HG03280 (cell line): Measurements from ENCODE around the gene ESRRB.

Source experiments
- ATAC-seq: cut with Tn5 transposase; IDR thresholded peaks from one replicate; pipeline ENCODE4 v1.9.1; 2021; ENCODE audit warnings: mild to moderate bottlenecking, moderate library complexity; ENCODE audit not compliant: unreplicated experiment

Gene ESRRB

DNA sequence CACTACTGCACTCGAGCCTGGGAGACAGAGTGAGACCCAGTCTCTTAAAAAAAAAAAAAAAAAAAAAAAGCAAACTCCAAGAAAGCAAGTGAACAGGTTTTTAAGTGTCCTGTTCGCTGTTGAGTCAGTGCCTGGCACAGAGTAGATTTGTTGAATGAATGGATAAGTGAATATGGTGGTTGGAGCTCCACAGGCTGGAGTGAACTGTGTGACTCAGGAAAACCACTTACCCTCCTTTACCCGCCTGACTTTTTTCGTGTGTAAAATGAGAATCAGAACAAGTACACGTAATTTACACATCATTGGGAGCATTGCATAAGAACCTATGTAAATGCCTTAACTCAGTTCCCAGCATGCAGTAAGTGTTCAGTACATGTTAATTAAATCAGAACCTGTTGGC lies 24.0 kb upstream of the ESRRB start:
- ATAC-seq, result no peak

GRCh38 chr14:76352639-76353281 lies 23.2 kb upstream of the ESRRB start:
- ATAC-seq, result no peak

DNA sequence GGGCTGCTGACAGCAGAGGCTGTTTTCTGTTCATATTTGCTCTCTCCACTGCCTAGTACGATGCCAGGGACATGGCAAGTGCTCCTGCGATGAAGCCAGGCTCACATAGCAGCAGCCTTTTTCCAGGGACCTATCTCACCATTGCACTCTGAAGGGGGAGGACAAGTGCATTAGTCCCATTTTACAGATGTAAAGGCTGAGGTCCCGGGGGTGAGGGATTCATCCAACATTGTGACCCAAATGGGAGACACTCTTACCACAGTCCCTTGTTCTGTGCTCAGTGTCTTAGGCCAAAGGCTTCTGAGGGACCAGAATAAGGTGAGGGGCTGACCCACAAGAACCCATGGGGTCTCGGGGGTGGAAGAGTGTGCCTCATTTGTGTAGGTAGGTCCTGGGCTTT lies 21.6 kb upstream of the ESRRB start:
- ATAC-seq, result no peak

DNA sequence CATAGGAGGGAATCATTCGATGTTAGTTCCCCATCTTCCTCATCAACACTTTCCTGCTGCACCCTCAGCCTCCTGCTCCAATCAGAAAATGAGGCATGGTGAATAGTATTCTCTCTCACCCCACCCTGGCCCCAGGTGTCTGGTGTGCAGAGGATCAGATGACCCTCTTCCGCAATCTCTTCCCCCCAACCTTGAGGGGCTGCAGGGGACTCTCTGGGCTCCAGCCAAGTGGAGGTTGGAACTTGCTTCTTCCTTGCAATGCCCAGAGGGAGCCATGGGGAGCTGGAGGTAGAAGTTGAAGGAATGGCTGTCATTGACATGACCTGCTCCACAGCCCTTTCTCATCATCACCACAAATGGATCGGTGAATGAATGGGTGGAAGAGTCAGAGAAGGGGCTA lies 20.2 kb upstream of the ESRRB start:
- no peak for ATAC-seq

DNA sequence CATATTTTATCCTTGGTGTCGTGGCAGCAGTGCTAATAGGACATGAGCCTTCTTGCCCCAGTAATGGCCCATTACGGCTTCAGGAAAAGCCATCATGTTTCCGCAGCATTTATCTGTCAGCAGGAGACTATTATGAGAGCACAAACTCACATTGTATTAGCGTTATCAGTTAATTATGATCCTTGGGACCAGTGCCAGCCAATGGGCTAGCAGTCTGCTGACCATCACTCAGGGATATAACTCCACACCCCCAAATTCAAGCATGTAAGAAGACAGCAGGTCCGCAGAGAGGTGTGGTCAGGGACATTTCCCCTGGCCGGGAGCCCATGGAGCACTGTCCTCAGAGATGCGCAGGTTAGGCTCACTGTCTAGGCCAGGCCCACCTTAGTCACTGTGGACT lies 4.9 kb upstream of the ESRRB start:
- no peak for ATAC-seq

GRCh38 chr14:76373456-76373855 lies 2.5 kb upstream of the ESRRB start:
- ATAC-seq, result no peak

DNA sequence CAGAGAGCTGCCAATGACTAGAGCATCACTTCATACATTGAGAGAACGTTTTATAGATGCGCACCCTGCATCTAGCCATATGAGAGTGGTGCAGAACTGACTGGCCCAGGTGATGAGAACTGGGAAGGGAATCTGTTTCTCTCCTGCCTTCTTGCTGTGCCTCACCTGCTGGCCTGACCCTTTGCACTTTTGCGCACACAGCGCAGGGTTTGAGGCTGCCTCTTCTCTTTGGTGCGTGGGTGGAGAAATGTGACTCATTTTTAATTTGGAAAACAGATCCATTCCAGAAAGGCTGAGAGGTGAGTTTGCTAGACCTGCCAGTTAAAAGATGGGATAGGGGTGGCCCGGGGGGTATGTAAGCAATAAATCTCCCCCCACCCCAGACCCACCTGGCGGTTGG lies 453 bp upstream of the ESRRB start:
- ATAC-seq, result no peak

GRCh38 chr14:76376409-76376877 lies 506 bp downstream of the ESRRB start:
- ATAC-seq, result no peak

DNA sequence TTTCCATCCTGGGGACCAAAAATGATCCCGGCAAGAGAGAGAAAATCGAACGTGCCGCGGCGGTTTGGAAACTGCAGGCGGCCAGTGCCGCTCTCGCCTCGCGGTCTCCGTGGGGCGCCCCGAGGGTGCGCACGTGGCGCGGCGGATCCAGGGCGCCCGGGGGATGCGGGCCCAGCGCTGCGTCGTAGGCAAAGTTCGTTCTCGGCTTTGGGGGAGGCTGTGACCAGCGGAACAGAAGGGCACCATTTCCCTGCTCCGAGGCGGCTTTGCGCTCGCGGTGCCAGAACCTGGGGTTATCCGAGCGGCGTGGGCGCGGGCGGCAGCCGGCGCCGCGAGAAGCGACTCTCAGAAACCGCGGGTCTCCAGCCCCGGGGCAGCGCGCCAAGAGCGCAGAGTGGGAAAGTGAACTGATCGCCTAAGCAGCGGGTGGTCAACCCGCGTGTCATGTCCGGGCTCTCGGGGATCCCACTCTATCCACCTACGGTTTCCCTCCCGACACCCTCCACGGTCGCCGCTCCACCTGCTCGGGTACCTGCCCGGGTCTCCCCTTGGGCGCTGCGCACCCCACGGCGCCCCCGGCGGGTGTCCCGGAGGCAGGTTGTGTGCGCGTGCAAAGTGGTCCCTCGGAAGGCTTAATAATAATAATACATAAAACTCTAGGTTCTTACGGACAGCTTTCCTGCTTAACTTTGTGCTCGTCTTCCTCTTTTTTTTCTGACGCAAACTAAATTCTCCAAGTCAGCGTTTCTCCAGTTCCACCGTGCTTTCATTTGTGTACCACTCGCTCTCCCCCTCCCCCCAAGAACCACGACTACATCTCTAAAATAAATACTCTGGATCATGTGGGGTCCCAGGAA lies 1.2 kb downstream of the ESRRB start:
- no peak for ATAC-seq

- no peak for ATAC-seq
Measured at GRCh38 chr14:76377735-76378074, 1.8 kb downstream of the ESRRB start.

GRCh38 chr14:76380991-76381390 lies 5.1 kb downstream of the ESRRB start:
- no peak for ATAC-seq

DNA sequence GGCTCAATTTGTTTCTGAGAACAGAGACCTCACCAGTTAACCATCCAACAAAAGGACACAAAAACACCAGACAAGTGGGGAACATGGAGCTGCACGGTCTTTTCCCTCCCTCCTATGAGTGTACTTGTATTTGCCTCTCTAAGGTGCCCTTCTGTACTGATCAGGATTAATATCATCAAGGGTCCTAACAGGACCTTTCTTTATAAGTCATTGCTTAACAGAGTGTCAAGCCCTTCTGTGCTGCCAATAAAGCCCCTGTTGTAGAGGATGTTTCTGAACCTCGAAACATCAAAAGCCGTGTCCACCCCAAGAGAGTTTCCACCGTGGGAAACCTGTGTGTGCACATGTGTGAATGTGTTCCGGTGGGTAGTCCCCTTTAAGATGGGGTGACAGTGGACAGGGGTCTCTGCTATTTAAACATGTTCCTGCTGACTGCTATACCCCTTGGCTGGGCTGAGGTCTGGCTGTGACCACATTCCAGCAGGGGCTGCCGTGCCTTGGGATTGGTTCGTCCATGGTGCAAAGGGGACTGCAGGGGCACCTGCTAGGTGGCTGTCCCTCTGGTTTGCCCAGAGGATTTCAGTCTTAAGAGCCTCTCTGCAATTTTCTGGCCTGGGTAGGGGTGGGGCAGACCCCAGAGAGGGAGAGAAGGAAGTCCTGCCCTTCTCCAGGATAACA lies 6.0 kb downstream of the ESRRB start:
- no peak for ATAC-seq

DNA sequence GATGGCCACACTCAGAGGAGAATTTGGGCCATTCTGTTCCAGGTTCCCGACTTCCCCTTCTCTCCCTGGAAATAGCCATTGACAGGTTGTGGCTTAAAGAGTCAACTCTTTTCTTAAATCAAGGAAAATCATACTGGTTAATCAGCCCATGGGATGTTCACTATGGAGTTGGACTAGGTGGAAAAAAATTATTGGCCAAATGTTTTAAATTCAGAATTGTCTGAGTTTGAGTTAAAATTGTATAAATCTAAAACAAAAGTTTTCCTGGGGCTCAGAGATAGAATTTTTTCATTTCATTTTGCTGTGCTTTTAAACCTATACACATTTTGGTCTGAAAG lies 6.5 kb downstream of the ESRRB start:
- no peak for ATAC-seq

- ATAC-seq, result no peak
Measured at GRCh38 chr14:76385435-76385834, 9.5 kb downstream of the ESRRB start.

DNA sequence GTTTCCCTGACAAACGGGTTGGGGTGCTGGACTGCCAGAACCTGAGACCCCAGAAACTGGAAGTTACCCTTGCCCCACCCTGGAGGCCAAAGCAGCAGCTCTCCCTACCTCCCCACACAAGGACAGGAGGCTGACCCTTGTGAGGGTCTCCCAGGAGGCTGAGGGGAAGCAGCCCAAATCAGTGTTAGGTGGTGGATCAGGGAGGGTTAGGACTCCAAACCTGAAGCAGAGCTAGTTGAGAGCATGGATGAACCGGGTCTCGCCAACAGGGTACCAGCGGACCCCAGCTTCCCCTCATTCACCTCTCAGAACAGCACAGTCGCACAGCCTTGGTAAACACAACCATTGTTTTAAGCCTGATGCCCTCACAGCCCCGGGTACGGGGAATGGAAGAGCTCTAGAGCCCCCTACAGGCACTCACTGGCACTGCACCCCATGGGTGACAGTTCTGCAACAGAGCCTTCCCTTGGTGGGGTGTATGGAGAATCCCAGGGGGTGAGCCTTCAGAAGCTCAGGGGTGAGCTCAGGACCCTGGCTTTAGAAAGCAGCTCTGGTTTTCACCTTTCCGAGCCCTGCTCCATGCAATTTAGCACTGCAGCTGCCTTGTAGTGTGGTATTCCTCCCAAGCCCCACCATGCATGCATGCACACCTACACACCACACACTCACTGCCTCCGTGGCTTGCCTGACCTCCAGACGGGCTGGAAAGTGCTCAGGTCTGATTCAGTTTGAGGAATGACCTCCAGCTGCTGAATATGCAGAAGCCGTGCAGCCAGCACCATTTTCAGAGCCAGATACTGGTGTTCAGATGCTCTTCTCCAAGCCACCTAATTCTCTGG lies 11.2 kb downstream of the ESRRB start:
- ATAC-seq, result no peak

- ATAC-seq, result no peak
Measured at GRCh38 chr14:76389841-76390240, 13.9 kb downstream of the ESRRB start.

GRCh38 chr14:76390621-76391020 lies 14.7 kb downstream of the ESRRB start:
- no peak for ATAC-seq

- no peak for ATAC-seq
Measured at GRCh38 chr14:76391981-76392690, 16.2 kb downstream of the ESRRB start.

- ATAC-seq, result no peak
Measured at GRCh38 chr14:76394569-76394968, 18.6 kb downstream of the ESRRB start.

- ATAC-seq, result no peak
Measured at GRCh38 chr14:76395161-76395560, 19.2 kb downstream of the ESRRB start.
